Measurements from ENCODE around the gene SPRY1. TPM values are rescaled to one million over a fixed set of nuclear protein-coding genes. Genes with fewer than 3 reads are reported as not detected.

SPRY1 gene
- total and polyA plus RNA-seq, 11 donors = 17.0 to 104 (median 39.1) TPM

DNA sequence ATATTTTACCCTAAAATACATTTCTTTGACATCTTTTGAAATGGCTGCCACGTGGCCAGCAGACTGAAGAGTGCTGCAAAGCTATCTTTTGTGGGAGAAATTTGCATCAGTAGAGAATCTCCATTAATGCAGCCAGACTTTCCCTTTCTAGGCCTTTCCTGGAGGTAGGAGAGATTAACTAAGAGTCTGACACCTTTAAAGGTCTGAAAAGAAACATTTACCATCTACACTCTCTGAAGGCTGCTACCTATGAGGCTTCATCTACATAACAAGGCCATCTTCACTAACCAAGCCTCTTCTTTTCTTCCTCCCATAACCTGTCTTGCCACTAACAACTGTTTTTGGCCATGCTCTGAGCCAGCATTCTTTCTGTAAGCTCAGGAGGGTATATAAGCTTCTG lies 17.8 kb upstream of the SPRY1 start:
- Histone ChIP-seq H3K27ac (no peak overlapping the region), H3K27me3 (no peaks in the 10 kb centered on the region), H3K4me1 (peaks cover 0 to 3% (median 0%) of the 10 kb centered on the region in 12 donors), H3K4me3 (no peak overlapping the region), H3K9me3 (peaks cover 0 to 8% (median 0%) of the 10 kb centered on the region in 12 donors), H3K36me3 (no peaks in the 10 kb centered on the region)
- DNase-seq (no peak), ATAC-seq (no peak)
- TF ChIP-seq POLR2A (IDR thresholded peaks at IDR 0.05) = no peak
- TF ChIP-seq, protein P1, sequence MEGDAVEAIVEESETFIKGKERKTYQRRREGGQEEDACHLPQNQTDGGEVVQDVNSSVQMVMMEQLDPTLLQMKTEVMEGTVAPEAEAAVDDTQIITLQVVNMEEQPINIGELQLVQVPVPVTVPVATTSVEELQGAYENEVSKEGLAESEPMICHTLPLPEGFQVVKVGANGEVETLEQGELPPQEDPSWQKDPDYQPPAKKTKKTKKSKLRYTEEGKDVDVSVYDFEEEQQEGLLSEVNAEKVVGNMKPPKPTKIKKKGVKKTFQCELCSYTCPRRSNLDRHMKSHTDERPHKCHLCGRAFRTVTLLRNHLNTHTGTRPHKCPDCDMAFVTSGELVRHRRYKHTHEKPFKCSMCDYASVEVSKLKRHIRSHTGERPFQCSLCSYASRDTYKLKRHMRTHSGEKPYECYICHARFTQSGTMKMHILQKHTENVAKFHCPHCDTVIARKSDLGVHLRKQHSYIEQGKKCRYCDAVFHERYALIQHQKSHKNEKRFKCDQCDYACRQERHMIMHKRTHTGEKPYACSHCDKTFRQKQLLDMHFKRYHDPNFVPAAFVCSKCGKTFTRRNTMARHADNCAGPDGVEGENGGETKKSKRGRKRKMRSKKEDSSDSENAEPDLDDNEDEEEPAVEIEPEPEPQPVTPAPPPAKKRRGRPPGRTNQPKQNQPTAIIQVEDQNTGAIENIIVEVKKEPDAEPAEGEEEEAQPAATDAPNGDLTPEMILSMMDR (IDR thresholded peaks at IDR 0.05) = no peak
- 85 to 96% (median 89%) methylated on average over 1 of the region's 1 CpG for WGBS, 4 donors
- intact Hi-C loops (cut with DNase I) = loop anchor here in 1 of 10 donors (10.0 kb wide), 1 partner anchor 244 kb away; no protein-coding TSS in a partner anchor

DNA sequence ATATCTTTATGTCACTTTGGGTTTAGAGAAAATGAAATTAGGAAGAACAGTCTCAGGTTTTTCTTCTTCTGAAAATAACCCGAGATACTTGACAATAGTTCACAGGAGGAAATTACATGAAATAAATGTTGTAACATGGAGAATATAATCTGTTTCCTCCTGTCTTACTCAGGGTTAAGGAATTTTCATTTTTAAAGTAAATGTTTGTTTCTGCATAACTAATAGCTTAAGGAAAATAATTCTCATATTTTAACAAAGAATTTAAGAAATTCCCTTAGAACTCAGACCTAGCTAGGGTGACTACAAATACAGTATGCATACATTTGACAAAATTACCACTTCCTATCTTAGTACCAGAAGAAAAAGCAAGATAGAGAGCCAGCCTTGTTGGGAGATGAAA lies 17.2 kb upstream of the SPRY1 start:
- no peak overlapping the region for H3K27ac ChIP-seq
- TF ChIP-seq, protein P1 (IDR thresholded peaks at IDR 0.05) = no peak
- TF ChIP-seq POLR2A (IDR thresholded peaks at IDR 0.05) = no peak
- peaks cover 0 to 3% (median 0%) of the 10 kb centered on the region in 12 donors for H3K4me1 ChIP-seq
- H3K27me3 ChIP-seq = no peaks in the 10 kb centered on the region
- 54 to 72% (median 65%) methylated on average over 1 of the region's 1 CpG for WGBS, 4 donors
- ATAC-seq = no peak
- H3K4me3 ChIP-seq = no peak overlapping the region
- H3K9me3 ChIP-seq = peaks cover 0 to 3% (median 0%) of the 10 kb centered on the region in 12 donors
- no peaks in the 10 kb centered on the region for H3K36me3 ChIP-seq
- DNase-seq = no peak
- intact Hi-C loops (cut with DNase I) = loop anchor here in 1 of 10 donors (10.0 kb wide), 1 partner anchor 245 kb away; no protein-coding TSS in a partner anchor

- Histone ChIP-seq H3K4me3 (no peak overlapping the region), H3K9me3 (no peaks in the 10 kb centered on the region), H3K4me1 (peaks cover 0 to 5% (median under 1%) of the 10 kb centered on the region in 12 donors), H3K36me3 (no peaks in the 10 kb centered on the region), H3K27ac (no peak overlapping the region), H3K27me3 (no peaks in the 10 kb centered on the region)
- TF ChIP-seq POLR2A (IDR thresholded peaks at IDR 0.05) = no peak
- TF ChIP-seq, protein P1 (IDR thresholded peaks at IDR 0.05) = no peak
- no peak for DNase-seq
- 92 to 97% (median 94%) methylated on average over 3 of the region's 3 CpGs for WGBS, 4 donors
- ATAC-seq = no peak
- intact Hi-C loops (cut with DNase I) = loop anchor here in 2 of 10 donors (10.0 kb wide), 2 partner anchors 126 to 734 kb away; no protein-coding TSS in a partner anchor
Observed at GRCh38 chr4:123380728-123381716, 15.6 kb upstream of the SPRY1 start.

GRCh38 chr4:123381996-123382395 lies 14.6 kb upstream of the SPRY1 start:
- ATAC-seq (no peak), DNase-seq (no peak)
- Histone ChIP-seq H3K4me1 (peaks cover 0 to 15% (median 10%) of the 10 kb centered on the region in 12 donors), H3K27me3 (no peaks in the 10 kb centered on the region), H3K4me3 (no peak overlapping the region), H3K9me3 (no peaks in the 10 kb centered on the region), H3K36me3 (no peaks in the 10 kb centered on the region), H3K27ac (no peak overlapping the region)
- no peak for TF ChIP-seq POLR2A (IDR thresholded peaks at IDR 0.05)
- TF ChIP-seq, protein P1 (IDR thresholded peaks at IDR 0.05) = no peak
- intact Hi-C loops (cut with DNase I) = loop anchor here in 2 of 10 donors (10.0 kb wide), 2 partner anchors 127 to 733 kb away; no protein-coding TSS in a partner anchor
- WGBS, 4 donors = 83 to 89% (median 86%) methylated on average over 5 of the region's 5 CpGs
